Mesenchymal stem cell (in vitro differentiated cells and primary cell): ENCODE results near the gene ATCAY. TPM values are rescaled to one million over a fixed set of nuclear protein-coding genes. Genes with fewer than 3 reads are reported as not detected.

Source experiments
- DNase-seq: peaks from one replicate; pipeline ENCODE4 v3.0.0-alpha.2; 2013
- H2AFZ ChIP-seq: one replicate; pipeline ENCODE4 v1.6.1; 2013; ENCODE audit warnings: low read depth, mild to moderate bottlenecking, control low read depth, inconsistent platforms, low read length, moderate library complexity
- H2AK5ac ChIP-seq: 2 replicates; pipeline ENCODE4 v1.6.1; 2013; ENCODE audit warnings: low read length, moderate library complexity, mild to moderate bottlenecking, inconsistent platforms; ENCODE audit not compliant: severe bottlenecking
- H2BK120ac ChIP-seq: one replicate; pipeline ENCODE4 v1.6.1; 2013; ENCODE audit warnings: low read depth, mild to moderate bottlenecking, inconsistent platforms, low read length, moderate library complexity
- H2BK12ac ChIP-seq, 2 experiments: one replicate each; pipeline ENCODE4 v1.6.1; 2013; ENCODE audit warnings: inconsistent platforms in 2 of 2, low read length in 2 of 2, mild to moderate bottlenecking in 2 of 2, moderate library complexity in 2 of 2, control low read depth in 1 of 2
- H2BK15ac ChIP-seq: one replicate; pipeline ENCODE4 v1.6.1; 2013; ENCODE audit warnings: mild to moderate bottlenecking, low read depth, inconsistent platforms; ENCODE audit not compliant: poor library complexity, severe bottlenecking
- H2BK5ac ChIP-seq: 2 replicates; pipeline ENCODE4 v1.6.1; 2013; ENCODE audit warnings: low read depth, mild to moderate bottlenecking, low read length, control low read depth, inconsistent platforms; ENCODE audit not compliant: poor library complexity, severe bottlenecking
- H3K14ac ChIP-seq, 2 experiments: one replicate each; pipeline ENCODE4 v1.6.1; 2013; ENCODE audit warnings: inconsistent platforms in 2 of 2, low read length in 2 of 2, control low read depth in 1 of 2, mild to moderate bottlenecking in 1 of 2, moderate library complexity in 1 of 2
- H3K18ac ChIP-seq, 2 experiments: one replicate each; pipeline ENCODE4 v1.6.1; 2013; ENCODE audit warnings: inconsistent platforms in 2 of 2, low read length in 2 of 2, control low read depth in 1 of 2, low read depth in 1 of 2, mild to moderate bottlenecking in 1 of 2
- H3K23ac ChIP-seq, 2 experiments: one replicate each; pipeline ENCODE4 v1.6.1; 2013; ENCODE audit warnings: inconsistent platforms in 2 of 2, low read length in 2 of 2, mild to moderate bottlenecking in 2 of 2, moderate library complexity in 2 of 2, control low read depth in 1 of 2
- H3K27ac ChIP-seq: 2 replicates; pipeline ENCODE4 v1.5.1; 2013; ENCODE audit warnings: mild to moderate bottlenecking, moderate library complexity, low read length, control low read depth, inconsistent platforms; ENCODE audit not compliant: poor library complexity, severe bottlenecking
- H3K27me3 ChIP-seq, 2 experiments: 2 replicates each; pipeline versions ENCODE4 v1.6.1 to v1.7.0; 2013; ENCODE audit warnings: low read length in 2 of 2, mild to moderate bottlenecking in 2 of 2, moderate library complexity in 2 of 2, control low read depth in 1 of 2, inconsistent platforms in 1 of 2; ENCODE audit not compliant: control insufficient read depth in 1 of 2, insufficient read depth in 1 of 2
- H3K36me3 ChIP-seq, 2 experiments: 2 replicates each; pipeline versions ENCODE4 v1.6.1 to v1.7.0; 2013; ENCODE audit warnings: low read length in 2 of 2, control low read depth in 1 of 2, inconsistent platforms in 1 of 2, low read depth in 1 of 2, mild to moderate bottlenecking in 1 of 2; ENCODE audit not compliant: insufficient read depth in 2 of 2, control insufficient read depth in 1 of 2
- H3K4ac ChIP-seq, 2 experiments: one replicate each; pipeline ENCODE4 v1.6.1; 2013; ENCODE audit warnings: inconsistent platforms in 2 of 2, low read length in 2 of 2, mild to moderate bottlenecking in 2 of 2, moderate library complexity in 2 of 2, control low read depth in 1 of 2, low read depth in 1 of 2
- H3K4me1 ChIP-seq: 2 replicates; pipeline ENCODE4 v1.6.1; 2013; ENCODE audit warnings: low read depth, low read length, control low read depth; ENCODE audit not compliant: control insufficient read depth, insufficient read depth
- H3K4me2 ChIP-seq: 2 replicates; pipeline ENCODE4 v1.6.1; 2013; ENCODE audit warnings: low read length, mild to moderate bottlenecking, inconsistent platforms; ENCODE audit not compliant: poor library complexity, severe bottlenecking
- H3K4me3 ChIP-seq, 2 experiments: 2 replicates each; pipeline versions ENCODE4 v1.5.1 to v1.7.0; 2013; ENCODE audit warnings: low read length in 2 of 2, mild to moderate bottlenecking in 2 of 2, control low read depth in 1 of 2, low read depth in 1 of 2; ENCODE audit not compliant: insufficient read depth in 1 of 2
- H3K79me1 ChIP-seq: replicated peaks from 2 replicates; pipeline ENCODE4 v1.6.1; 2013; ENCODE audit warnings: mild to moderate bottlenecking, control low read depth, low read length, inconsistent platforms; ENCODE audit not compliant: poor library complexity, severe bottlenecking
- H3K9ac ChIP-seq: 2 replicates; pipeline ENCODE4 v1.7.0; 2013; ENCODE audit warnings: mild to moderate bottlenecking, low read length, moderate library complexity
- H3K9me3 ChIP-seq: 2 replicates; pipeline ENCODE4 v1.7.0; 2013; ENCODE audit warnings: mild to moderate bottlenecking, low read length; ENCODE audit not compliant: control insufficient read depth
- H4K8ac ChIP-seq: one replicate; pipeline ENCODE4 v1.6.1; 2013; ENCODE audit warnings: inconsistent platforms, mild to moderate bottlenecking, low read length, moderate library complexity
- H4K91ac ChIP-seq: one replicate; pipeline ENCODE4 v1.6.1; 2013; ENCODE audit warnings: mild to moderate bottlenecking, low read length, inconsistent platforms
- WGBS: methylation state at CpG from one replicate; pipeline ENCODE4 v1.1.7; 2013; ENCODE audit warnings: mixed read lengths; 5-methylcytosine and 5-hydroxymethylcytosine counted together
- small RNA-seq: library from polyadenylated mRNA; stranded (forward); fragments of <200 nt; extraction: miRNeasy Mini kit (QIAGEN cat#:217004); gene quantifications from one replicate; pipeline ENCODE3, GENCODE V24; 2013; ENCODE audit warnings: low read depth

ATCAY gene

GRCh38 chr19:3975144-3975543 lies 94.7 kb downstream of the ATCAY start:
- H3K4ac ChIP-seq: no peak overlapping the region
- H3K18ac ChIP-seq: no peak overlapping the region
- H2AFZ ChIP-seq: no peak overlapping the region
- peak overlapping the region; percentile 66 for H4K8ac ChIP-seq
- H2BK5ac ChIP-seq: no peak overlapping the region
- DNase-seq: no peak
- H3K79me1 ChIP-seq: no peaks in the 10 kb centered on the region
- H3K27me3 ChIP-seq: no peaks in the 10 kb centered on the region
- no peak overlapping the region for H4K91ac ChIP-seq
- no peak overlapping the region for H2BK15ac ChIP-seq
- H2AK5ac ChIP-seq: no peak overlapping the region
- 97% methylated on average over 7 of the region's 8 CpGs for WGBS
- H2BK12ac ChIP-seq: no peak overlapping the region
- H3K9me3 ChIP-seq: no peaks in the 10 kb centered on the region
- H3K4me2 ChIP-seq: no peak overlapping the region
- no peak overlapping the region for H3K4me3 ChIP-seq
- no peak overlapping the region for H3K14ac ChIP-seq
- H3K4me1 ChIP-seq: peaks cover 17% of the 10 kb centered on the region
- H3K9ac ChIP-seq: no peak overlapping the region
- H3K23ac ChIP-seq: no peak overlapping the region
- H2BK120ac ChIP-seq: no peak overlapping the region
- peaks cover 54 to 61% of the 10 kb centered on the region in 2 experiments for H3K36me3 ChIP-seq
- H3K27ac ChIP-seq: peak overlapping the region; percentile 25

DNA sequence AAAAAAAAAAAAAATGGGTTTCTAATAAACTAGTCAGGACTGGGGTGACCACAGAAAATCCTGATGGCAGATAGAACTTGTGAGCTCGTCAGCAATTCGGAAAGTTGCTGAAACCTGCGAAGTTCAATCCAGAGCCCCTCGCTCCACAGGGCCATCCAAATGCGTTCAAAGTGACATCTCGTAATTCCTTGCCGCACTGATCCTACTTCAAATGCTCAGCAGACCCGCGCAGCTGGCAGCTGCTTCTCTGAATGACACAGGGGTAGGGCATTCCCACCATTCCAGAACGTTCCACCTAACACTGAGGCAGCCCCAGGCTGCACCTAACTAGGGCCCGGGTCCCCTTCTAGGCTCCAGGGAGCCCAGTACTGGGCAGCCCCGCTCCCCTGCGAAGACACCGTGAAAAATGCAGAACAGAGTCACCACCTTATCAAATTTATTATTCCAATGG lies 95.2 kb downstream of the ATCAY start:
- H3K14ac ChIP-seq: no peak overlapping the region
- no peaks in the 10 kb centered on the region for H3K9me3 ChIP-seq

DNA sequence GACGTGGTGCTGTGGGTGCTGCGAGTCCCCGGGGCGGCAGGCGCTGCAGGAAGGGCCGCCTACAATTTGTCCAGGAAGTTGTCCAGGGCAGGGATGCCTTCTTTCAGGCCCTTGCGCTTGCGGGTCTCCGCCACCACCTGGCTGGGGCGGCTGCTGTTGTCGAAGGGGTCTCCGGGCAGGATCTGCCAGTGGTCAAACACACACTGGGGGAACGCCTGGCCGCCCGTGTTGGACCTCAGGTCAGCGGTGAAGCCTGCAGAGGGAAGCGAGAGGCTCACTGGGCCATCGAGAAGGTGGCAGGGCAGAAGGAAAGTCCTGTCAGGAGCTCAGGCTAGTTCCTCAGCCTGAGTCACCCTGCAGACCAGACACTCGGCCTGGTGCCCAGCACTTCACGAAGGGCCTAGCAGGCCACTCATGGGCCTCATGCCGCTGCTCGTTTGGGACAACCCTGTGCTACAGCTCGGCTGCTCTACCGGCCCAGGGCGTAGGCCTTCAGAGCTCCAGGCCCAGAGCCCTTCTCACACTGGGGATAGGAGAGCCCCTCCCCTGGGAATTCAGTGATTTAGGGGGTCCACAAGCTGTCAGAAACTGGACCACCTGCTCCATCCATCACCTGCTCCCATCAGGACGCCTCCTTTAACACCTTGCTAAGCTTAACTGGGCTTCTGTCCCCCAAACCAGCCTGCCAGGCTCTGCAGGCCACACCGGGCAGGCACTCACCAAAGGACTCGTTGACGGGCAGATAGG lies 96.2 kb downstream of the ATCAY start:
- Histone ChIP-seq H2AFZ (no peak overlapping the region), H3K9me3 (no peaks in the 10 kb centered on the region), H3K27ac (no peak overlapping the region), H3K23ac (peak overlapping the region in 1 of 2 experiments; percentile 34), H3K36me3 (peaks cover 70 to 76% of the 10 kb centered on the region in 2 experiments), H2AK5ac (no peak overlapping the region), H3K14ac (no peak overlapping the region), H4K91ac (no peak overlapping the region), H3K4me3 (no peak overlapping the region), H4K8ac (no peak overlapping the region), H3K18ac (no peak overlapping the region), H3K79me1 (no peaks in the 10 kb centered on the region), H3K4ac (no peak overlapping the region), H2BK15ac (no peak overlapping the region), H2BK120ac (no peak overlapping the region), H3K4me1 (peaks cover 20% of the 10 kb centered on the region), H3K27me3 (no peaks in the 10 kb centered on the region), H3K4me2 (no peak overlapping the region), H2BK5ac (no peak overlapping the region), H2BK12ac (no peak overlapping the region), H3K9ac (no peak overlapping the region)
- no peak for DNase-seq
- 96% methylated on average over 29 of the region's 29 CpGs for WGBS

More for the DNA sequence above, 95.2 kb downstream of the ATCAY start:
- Histone ChIP-seq H3K79me1 (no peaks in the 10 kb centered on the region), H3K4ac (no peak overlapping the region), H2AK5ac (no peak overlapping the region), H3K4me3 (no peak overlapping the region), H2BK120ac (no peak overlapping the region), H3K4me1 (peaks cover 17% of the 10 kb centered on the region), H3K18ac (no peak overlapping the region), H2AFZ (no peak overlapping the region), H3K27ac (peak overlapping the region; percentile 16), H4K8ac (peak overlapping the region; percentile 46), H2BK15ac (no peak overlapping the region), H3K4me2 (no peak overlapping the region), H4K91ac (no peak overlapping the region), H3K27me3 (no peaks in the 10 kb centered on the region), H2BK12ac (no peak overlapping the region), H2BK5ac (no peak overlapping the region), H3K36me3 (peaks cover 60 to 66% of the 10 kb centered on the region in 2 experiments), H3K9ac (no peak overlapping the region), H3K23ac (no peak overlapping the region)
- 90% methylated on average over 14 of the region's 14 CpGs for WGBS
- DNase-seq: no peak

Small RNA genes within 50 kb of the gene (small RNA-seq; reads per million reads assigned to genes)
- not detected for gene RN7SL202P
